GM18868 (cell line): Measurements from ENCODE around the gene CSRNP2.
"Not testable (repeated sequence)": the region's sequence is repeated elsewhere in the genome, so short reads cannot be mapped to it uniquely, and the experiment has no call there.

Source experiments
- ATAC-seq: cut with Tn5 transposase; IDR thresholded peaks from one replicate; pipeline ENCODE4 v1.9.1; 2021; ENCODE audit warnings: mild to moderate bottlenecking, moderate library complexity; ENCODE audit not compliant: unreplicated experiment

CSRNP2 gene

GRCh38 chr12:51028126-51028812 lies 55.1 kb downstream of the CSRNP2 start:
- ATAC-seq = no peak

- no peak for ATAC-seq
These were observed 56.0 kb downstream of the CSRNP2 start for GRCh38 chr12:51027342-51027835.

- peak; percentile 93 for ATAC-seq
These were observed 57.4 kb downstream of the CSRNP2 start, which contains the start of gene SLC11A2 for GRCh38 chr12:51025836-51026638. Gene SLC11A2 (minus strand): TSS chr12:51026384. CDS start chr12:51010728, 15,656 bp downstream.

GRCh38 chr12:51025338-51025835 lies 58.0 kb downstream of the CSRNP2 start:
- peak; percentile 15 for ATAC-seq

- no peak for ATAC-seq
These were observed 59.6 kb downstream of the CSRNP2 start for GRCh38 chr12:51023625-51024382.

GRCh38 chr12:51021694-51022093 lies 61.7 kb downstream of the CSRNP2 start:
- ATAC-seq = no peak

GRCh38 chr12:51020448-51021182 lies 62.8 kb downstream of the CSRNP2 start:
- no peak for ATAC-seq

GRCh38 chr12:51019927-51020326 lies 63.5 kb downstream of the CSRNP2 start:
- no peak for ATAC-seq

GRCh38 chr12:51018956-51019355 lies 64.4 kb downstream of the CSRNP2 start:
- no peak for ATAC-seq

GRCh38 chr12:51017452-51017851 lies 65.9 kb downstream of the CSRNP2 start:
- no peak for ATAC-seq

GRCh38 chr12:51014467-51014866 lies 68.9 kb downstream of the CSRNP2 start:
- not testable (repeated sequence) for ATAC-seq

GRCh38 chr12:51013441-51013840 lies 70.0 kb downstream of the CSRNP2 start:
- ATAC-seq = no peak

GRCh38 chr12:51012570-51013236 lies 70.7 kb downstream of the CSRNP2 start:
- ATAC-seq = no peak

- no peak for ATAC-seq
These were observed 71.4 kb downstream of the CSRNP2 start for GRCh38 chr12:51011955-51012354.
